HG03159 (cell line): ENCODE results near the gene FAM185A.
A peak's percentile ranks its signal among the peaks of the same experiment; 100 is the strongest.
"Not testable (repeated sequence)": the region's sequence is repeated elsewhere in the genome, so short reads cannot be mapped to it uniquely, and the experiment has no call there.

Experiments used
- ATAC-seq: cut with Tn5 transposase; IDR thresholded peaks from one replicate; pipeline ENCODE4 v1.9.1; 2021; ENCODE audit warnings: mild to moderate bottlenecking, moderate library complexity; ENCODE audit not compliant: unreplicated experiment

Gene FAM185A

GRCh38 chr7:102748605-102749444 lies at the start of gene FAM185A:
Gene FAM185A (plus strand): TSS chr7:102748999. CDS start chr7:102749208, 209 bp downstream.
- ATAC-seq, result peak; percentile 97

- ATAC-seq, result peak; percentile 57
These were observed 35.6 kb upstream of the FAM185A start for GRCh38 chr7:102713011-102713690.

- ATAC-seq, result peak; percentile 76
These were observed 35.1 kb upstream of the FAM185A start for GRCh38 chr7:102713691-102714080.

GRCh38 chr7:102714774-102715522 lies 33.9 kb upstream of the FAM185A start:
- not testable (repeated sequence) for ATAC-seq

GRCh38 chr7:102715718-102716117 lies 33.1 kb upstream of the FAM185A start:
- ATAC-seq, result peak; percentile 72

GRCh38 chr7:102718491-102718890 lies 30.3 kb upstream of the FAM185A start:
- ATAC-seq, result not testable (repeated sequence)

- ATAC-seq, result not testable (repeated sequence)
These were observed 22.6 kb upstream of the FAM185A start for GRCh38 chr7:102726170-102726569.

- ATAC-seq, result not testable (repeated sequence)
These were observed 19.1 kb upstream of the FAM185A start for GRCh38 chr7:102729670-102730069.

- ATAC-seq, result not testable (repeated sequence)
These were observed 18.4 kb upstream of the FAM185A start for GRCh38 chr7:102730431-102730830.

- not testable (repeated sequence) for ATAC-seq
These were observed 6.6 kb upstream of the FAM185A start for GRCh38 chr7:102742002-102742771.

- not testable (repeated sequence) for ATAC-seq
These were observed 4.9 kb upstream of the FAM185A start for GRCh38 chr7:102743861-102744260.

- not testable (repeated sequence) for ATAC-seq
These were observed 3.1 kb upstream of the FAM185A start for GRCh38 chr7:102745494-102746288.

- ATAC-seq, result not testable (repeated sequence)
These were observed 617 bp downstream of the FAM185A start for GRCh38 chr7:102749445-102749786.

GRCh38 chr7:102758227-102758626 lies 9.4 kb downstream of the FAM185A start:
- ATAC-seq, result not testable (repeated sequence)

GRCh38 chr7:102759934-102760333 lies 11.1 kb downstream of the FAM185A start:
- not testable (repeated sequence) for ATAC-seq

GRCh38 chr7:102761234-102761633 lies 12.4 kb downstream of the FAM185A start:
- ATAC-seq, result not testable (repeated sequence)

GRCh38 chr7:102763295-102763905 lies 14.6 kb downstream of the FAM185A start:
- not testable (repeated sequence) for ATAC-seq

GRCh38 chr7:102769657-102770192 lies 20.9 kb downstream of the FAM185A start:
- peak; percentile 20 for ATAC-seq

- ATAC-seq, result peak; percentile 63
These were observed 21.7 kb downstream of the FAM185A start for GRCh38 chr7:102770467-102770866.
